Activated CD4-positive, alpha-beta T cell treated with anti-CD3 and anti-CD28 coated beads, Interleukin-2, amount 50 U/mL, for 1 hour (primary cell): ENCODE results near the gene ADRA2C.

Experiments used
- DNase-seq: peaks from one replicate; pipeline ENCODE4 v3.0.0-alpha.2; 2020

The ADRA2C gene

DNA sequence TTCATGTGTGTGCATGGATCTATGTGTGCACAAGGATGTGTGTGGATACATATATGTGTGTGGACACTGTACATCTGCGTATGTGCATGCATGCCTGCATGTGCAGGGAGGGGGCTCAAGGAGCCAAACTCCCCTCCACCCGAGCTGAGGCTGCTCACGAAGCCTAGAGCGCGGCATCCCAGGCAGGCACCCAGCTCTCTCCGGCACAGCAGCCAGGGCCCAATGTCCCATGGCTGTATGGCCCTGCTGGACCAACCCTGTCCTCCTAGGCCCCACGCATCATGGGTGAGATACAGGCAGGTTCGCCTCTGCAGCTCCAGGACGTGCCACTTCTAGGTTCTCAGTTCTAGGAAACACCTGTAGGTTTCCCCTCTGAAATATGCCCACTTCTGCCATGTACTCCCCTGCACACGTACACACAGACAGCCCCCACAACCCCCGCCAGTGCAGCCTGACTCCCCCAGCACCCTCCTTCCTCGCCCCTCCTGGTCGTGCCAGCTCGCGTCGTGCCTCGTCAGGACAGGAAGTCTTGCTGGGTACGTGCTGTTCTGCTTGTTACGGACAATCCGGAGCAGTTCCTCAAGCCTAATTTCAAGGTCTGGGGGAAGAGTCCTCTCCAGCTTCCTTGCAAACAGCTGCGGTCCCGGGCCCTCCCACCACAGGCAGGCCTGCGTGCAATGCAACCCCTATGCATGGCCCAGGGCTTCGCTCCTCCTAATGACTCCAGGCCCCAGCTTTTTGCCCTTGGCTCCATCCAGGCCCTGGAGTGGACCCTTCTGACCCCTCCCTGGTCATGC, 3.2 kb upstream of the ADRA2C start:
- DNase-seq, result no peak

- no peak for DNase-seq
Observed at GRCh38 chr4:3765271-3766035, 732 bp upstream of the ADRA2C start.

DNA sequence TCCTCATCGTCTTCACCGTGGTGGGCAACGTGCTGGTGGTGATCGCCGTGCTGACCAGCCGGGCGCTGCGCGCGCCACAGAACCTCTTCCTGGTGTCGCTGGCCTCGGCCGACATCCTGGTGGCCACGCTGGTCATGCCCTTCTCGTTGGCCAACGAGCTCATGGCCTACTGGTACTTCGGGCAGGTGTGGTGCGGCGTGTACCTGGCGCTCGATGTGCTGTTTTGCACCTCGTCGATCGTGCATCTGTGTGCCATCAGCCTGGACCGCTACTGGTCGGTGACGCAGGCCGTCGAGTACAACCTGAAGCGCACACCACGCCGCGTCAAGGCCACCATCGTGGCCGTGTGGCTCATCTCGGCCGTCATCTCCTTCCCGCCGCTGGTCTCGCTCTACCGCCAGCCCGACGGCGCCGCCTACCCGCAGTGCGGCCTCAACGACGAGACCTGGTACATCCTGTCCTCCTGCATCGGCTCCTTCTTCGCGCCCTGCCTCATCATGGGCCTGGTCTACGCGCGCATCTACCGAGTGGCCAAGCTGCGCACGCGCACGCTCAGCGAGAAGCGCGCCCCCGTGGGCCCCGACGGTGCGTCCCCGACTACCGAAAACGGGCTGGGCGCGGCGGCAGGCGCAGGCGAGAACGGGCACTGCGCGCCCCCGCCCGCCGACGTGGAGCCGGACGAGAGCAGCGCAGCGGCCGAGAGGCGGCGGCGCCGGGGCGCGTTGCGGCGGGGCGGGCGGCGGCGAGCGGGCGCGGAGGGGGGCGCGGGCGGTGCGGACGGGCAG, 792 bp downstream of the ADRA2C start:
- no peak for DNase-seq

GRCh38 chr4:3767570-3768288, 1.5 kb downstream of the ADRA2C start:
- no peak for DNase-seq

DNA sequence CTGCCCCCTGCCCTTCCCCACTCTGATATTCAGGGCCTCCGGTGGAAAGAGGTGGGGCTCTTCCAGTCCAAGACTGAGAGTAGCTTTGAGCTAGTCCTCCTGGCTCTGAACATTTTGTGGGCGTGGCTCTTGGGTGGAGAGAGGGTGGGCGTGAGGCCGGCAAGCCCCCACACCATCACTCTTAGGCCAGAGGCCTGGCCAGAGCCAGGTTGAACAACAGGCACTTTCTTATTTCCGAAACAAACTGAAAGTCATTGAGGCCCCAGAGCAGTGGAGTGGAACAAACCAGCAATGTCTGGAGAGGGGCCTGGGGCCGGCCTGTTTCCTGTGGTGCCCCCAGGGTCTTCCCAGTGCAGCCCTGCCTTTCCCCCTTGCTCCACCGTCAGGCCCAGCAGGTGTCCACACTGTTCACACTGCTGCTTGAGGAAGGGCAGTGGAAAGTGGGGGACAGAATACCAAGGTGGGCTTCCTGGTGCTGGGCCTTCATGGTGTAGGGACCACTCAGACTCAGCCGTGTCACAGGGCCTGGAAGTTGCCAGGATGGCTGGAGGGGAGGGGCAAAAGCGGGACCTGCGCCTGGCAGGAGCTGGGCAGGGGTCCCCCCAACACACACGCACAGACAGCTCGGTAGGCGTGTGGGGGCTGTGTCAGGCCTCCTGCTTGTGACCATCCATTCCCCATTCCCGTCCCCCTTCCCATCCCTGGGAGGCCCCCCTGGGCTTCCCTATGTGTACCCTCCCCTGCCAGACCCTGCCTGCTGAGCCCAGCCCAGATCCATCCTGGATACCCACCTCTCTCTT, 2.9 kb downstream of the ADRA2C start:
- no peak for DNase-seq

- no peak for DNase-seq
Observed at GRCh38 chr4:3769642-3770184, 3.5 kb downstream of the ADRA2C start.

- no peak for DNase-seq
Observed at GRCh38 chr4:3770323-3771163, 4.4 kb downstream of the ADRA2C start.

- DNase-seq, result no peak
Observed at GRCh38 chr4:3771164-3771809, 5.1 kb downstream of the ADRA2C start.

- DNase-seq, result no peak
Observed at GRCh38 chr4:3771939-3772495, 5.8 kb downstream of the ADRA2C start.

DNA sequence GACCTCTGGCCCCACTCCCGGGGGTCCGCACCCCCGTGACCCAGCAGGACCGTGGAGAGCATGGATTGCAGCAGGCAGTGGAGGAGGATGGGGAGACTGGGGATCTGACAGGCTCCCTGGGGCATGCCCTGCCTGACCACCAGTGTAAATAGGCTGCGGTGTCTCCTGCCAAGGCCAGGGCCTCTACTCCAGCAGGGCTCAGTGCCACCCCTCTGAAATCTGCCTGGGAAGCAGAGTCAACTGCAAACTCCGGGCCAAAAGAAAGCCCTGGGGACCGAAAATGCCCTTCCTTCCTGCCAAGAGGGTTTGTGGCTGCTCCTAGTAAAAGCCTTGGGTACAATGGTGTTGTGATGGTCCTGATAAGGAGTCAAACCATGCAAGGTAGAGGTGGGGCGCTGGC, 6.4 kb downstream of the ADRA2C start:
- DNase-seq, result no peak

DNA sequence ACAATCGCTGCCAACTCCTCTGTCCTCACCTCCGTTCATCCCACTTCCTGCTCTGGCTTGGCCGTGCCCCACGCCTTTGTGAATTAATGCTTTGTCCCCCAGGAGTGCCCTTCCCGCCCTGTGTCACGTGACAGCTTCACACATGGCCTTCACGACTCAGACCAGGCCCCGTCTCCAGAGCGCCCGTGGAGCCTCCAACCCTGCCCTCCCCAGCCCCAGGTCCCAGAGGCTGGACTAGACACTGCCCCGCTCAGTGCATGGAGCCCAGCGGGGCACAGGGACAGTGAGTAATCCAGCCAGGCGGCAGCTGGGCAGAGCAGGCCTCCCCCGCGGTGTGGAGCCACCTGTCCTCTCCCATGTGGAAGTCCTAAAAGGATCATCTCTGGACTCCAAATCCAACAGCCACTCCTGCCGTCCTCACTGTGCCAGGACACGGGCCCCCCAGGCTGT, 7.4 kb downstream of the ADRA2C start:
- DNase-seq, result no peak

DNA sequence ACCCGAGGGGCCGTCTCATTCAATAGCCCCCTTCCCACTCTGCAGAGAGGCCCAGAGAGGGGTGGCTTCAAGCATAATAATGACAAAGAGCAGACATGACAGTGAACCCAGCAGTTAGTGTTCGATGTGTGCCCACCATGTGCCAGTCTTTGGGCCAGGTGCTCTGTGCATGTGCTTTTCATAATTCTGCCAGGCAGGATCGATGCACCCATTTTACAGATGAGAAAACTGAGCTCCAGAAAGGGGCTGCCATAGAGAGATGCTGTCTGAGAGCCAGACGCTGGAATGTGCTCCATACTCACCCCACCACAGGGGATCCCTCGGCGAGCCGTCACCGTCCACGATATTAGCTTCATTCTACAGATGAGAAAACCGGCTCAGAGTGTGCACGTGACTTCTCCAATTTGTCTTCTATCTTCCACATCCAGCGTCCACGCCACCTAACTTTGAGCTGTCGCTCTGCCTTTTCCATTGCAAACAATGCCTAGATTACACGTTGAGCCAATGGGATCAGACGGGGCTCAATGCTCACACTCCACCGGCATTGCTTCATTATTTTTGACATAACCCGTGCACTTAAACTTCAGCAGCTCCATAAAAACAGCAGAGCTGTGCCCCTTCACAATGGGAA, 8.2 kb downstream of the ADRA2C start:
- no peak for DNase-seq

GRCh38 chr4:3775005-3775404, 8.8 kb downstream of the ADRA2C start:
- no peak for DNase-seq

DNA sequence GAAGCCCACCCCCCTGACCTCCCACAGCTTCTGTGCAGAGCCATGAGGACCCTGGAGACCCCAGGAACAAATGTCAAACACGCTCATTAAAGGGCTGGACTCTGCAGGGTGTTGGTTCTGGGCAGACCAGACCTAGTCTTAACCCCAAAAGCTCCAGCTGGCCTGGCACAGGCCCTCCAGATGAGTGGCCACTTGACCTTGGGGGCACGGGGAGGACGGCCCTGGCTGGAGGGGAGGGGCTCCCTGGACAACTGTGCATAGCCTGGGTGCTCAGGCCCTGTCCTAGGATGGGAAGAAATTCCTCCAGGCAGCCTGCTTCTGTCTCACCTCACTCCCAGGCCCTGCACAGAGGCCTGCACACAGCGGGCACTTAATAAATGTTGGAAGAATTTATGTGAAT, 9.4 kb downstream of the ADRA2C start:
- no peak for DNase-seq

- no peak for DNase-seq
Observed at GRCh38 chr4:3776166-3777032, 10.2 kb downstream of the ADRA2C start.

- DNase-seq, result no peak
Observed at GRCh38 chr4:3777033-3777390, 10.8 kb downstream of the ADRA2C start.

DNA sequence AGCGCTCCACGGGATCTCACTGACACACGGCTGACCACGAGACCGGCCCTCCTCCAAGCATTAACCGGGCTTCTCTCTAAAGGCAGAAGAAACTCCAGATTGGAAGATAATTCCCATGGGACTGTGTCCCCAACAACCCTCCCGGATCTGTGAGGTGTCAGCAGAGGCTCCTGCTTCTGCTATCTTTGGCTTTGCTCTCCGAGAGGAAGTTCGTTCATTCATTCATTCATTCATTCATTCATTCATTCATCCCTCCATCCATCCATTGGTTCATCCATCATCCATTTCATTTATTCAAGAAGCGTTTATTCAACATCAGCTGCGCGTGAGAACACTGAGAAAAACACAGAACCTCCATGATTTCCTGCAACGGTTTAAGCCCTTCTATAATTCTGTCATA, 11.5 kb downstream of the ADRA2C start:
- no peak for DNase-seq

DNA sequence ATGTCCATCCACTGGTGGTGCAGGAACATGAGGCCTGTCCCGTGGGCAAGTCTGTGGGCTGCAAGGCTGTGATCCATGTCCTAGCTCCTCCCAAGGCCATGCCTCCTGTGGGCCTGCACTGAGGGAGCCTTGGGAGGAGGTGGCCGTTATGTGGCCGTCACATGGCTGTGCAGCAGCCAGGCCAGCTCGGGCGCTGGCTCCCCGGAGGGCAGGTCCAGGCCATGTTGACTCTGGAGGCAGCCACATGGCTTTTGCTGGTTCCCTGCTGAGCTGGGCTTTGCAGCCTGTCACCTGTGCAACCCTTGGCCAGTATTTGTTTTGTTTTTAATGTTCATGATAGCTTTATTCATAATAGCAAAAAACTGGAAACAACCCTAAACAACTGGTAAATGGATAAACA, 13.3 kb downstream of the ADRA2C start:
- DNase-seq, result no peak
